ENCODE data around the gene MINDY4.

Gene MINDY4

GRCh38 chr7:30757342-30757692, 13.9 kb upstream of the MINDY4 start:
- no peaks in the 10 kb centered on the region; the same call in 1 of the 2 replicates for H3K27me3 ChIP-seq (ENCODE audit: control insufficient read depth, insufficient read depth, low read length)
- H3K4me3 ChIP-seq (ENCODE audit: low read depth, low read length), result no peak overlapping the region
- no peak overlapping the region for H3K27ac ChIP-seq (ENCODE audit: low read depth, low read length)
- H3K4me1 ChIP-seq (ENCODE audit: control insufficient read depth, insufficient read depth, low read length), result no peaks in the 10 kb centered on the region
- H3K9ac ChIP-seq (ENCODE audit: low read depth, low read length), result no peak overlapping the region
- no peaks in the 10 kb centered on the region for H3K36me3 ChIP-seq (ENCODE audit: control insufficient read depth, insufficient read depth, low read length)
- H3K9me3 ChIP-seq (ENCODE audit: control insufficient read depth, insufficient read depth, low read length), result no peaks in the 10 kb centered on the region

- Histone ChIP-seq H3K9ac (ENCODE audit: low read depth, low read length) (no peak overlapping the region), H3K27me3 (ENCODE audit: control insufficient read depth, insufficient read depth, low read length) (peaks cover 4% of the 10 kb centered on the region), H3K4me1 (ENCODE audit: control insufficient read depth, insufficient read depth, low read length) (no peaks in the 10 kb centered on the region), H3K4me3 (ENCODE audit: low read depth, low read length) (no peak overlapping the region), H3K36me3 (ENCODE audit: control insufficient read depth, insufficient read depth, low read length) (no peaks in the 10 kb centered on the region), H3K27ac (ENCODE audit: low read depth, low read length) (no peak overlapping the region), H3K9me3 (ENCODE audit: control insufficient read depth, insufficient read depth, low read length) (no peaks in the 10 kb centered on the region)
These were observed 10.6 kb upstream of the MINDY4 start for GRCh38 chr7:30760514-30761213.

- Histone ChIP-seq H3K9me3 (ENCODE audit: control insufficient read depth, insufficient read depth, low read length) (no peaks in the 10 kb centered on the region), H3K27me3 (ENCODE audit: control insufficient read depth, insufficient read depth, low read length) (peaks cover 4% of the 10 kb centered on the region), H3K4me1 (ENCODE audit: control insufficient read depth, insufficient read depth, low read length) (no peaks in the 10 kb centered on the region), H3K9ac (ENCODE audit: low read depth, low read length) (no peak overlapping the region), H3K4me3 (ENCODE audit: low read depth, low read length) (no peak overlapping the region), H3K36me3 (ENCODE audit: control insufficient read depth, insufficient read depth, low read length) (no peaks in the 10 kb centered on the region), H3K27ac (ENCODE audit: low read depth, low read length) (no peak overlapping the region)
These were observed 9.7 kb upstream of the MINDY4 start for GRCh38 chr7:30761214-30762156.

GRCh38 chr7:30764030-30764975, 6.9 kb upstream of the MINDY4 start:
- no peaks in the 10 kb centered on the region for H3K36me3 ChIP-seq (ENCODE audit: control insufficient read depth, insufficient read depth, low read length)
- no peaks in the 10 kb centered on the region for H3K9me3 ChIP-seq (ENCODE audit: control insufficient read depth, insufficient read depth, low read length)
- H3K27me3 ChIP-seq (ENCODE audit: control insufficient read depth, insufficient read depth, low read length), result peaks cover 4% of the 10 kb centered on the region
- no peak overlapping the region for H3K27ac ChIP-seq (ENCODE audit: low read depth, low read length)
- no peak overlapping the region for H3K9ac ChIP-seq (ENCODE audit: low read depth, low read length)
- H3K4me3 ChIP-seq (ENCODE audit: low read depth, low read length), result no peak overlapping the region
- no peaks in the 10 kb centered on the region for H3K4me1 ChIP-seq (ENCODE audit: control insufficient read depth, insufficient read depth, low read length)

GRCh38 chr7:30765408-30765807, 5.8 kb upstream of the MINDY4 start:
- no peaks in the 10 kb centered on the region for H3K9me3 ChIP-seq (ENCODE audit: control insufficient read depth, insufficient read depth, low read length)
- H3K9ac ChIP-seq (ENCODE audit: low read depth, low read length), result no peak overlapping the region
- H3K4me3 ChIP-seq (ENCODE audit: low read depth, low read length), result no peak overlapping the region
- H3K27me3 ChIP-seq (ENCODE audit: control insufficient read depth, insufficient read depth, low read length), result peaks cover 4% of the 10 kb centered on the region
- no peak overlapping the region for H3K27ac ChIP-seq (ENCODE audit: low read depth, low read length)
- H3K36me3 ChIP-seq (ENCODE audit: control insufficient read depth, insufficient read depth, low read length), result no peaks in the 10 kb centered on the region
- no peaks in the 10 kb centered on the region for H3K4me1 ChIP-seq (ENCODE audit: control insufficient read depth, insufficient read depth, low read length)

GRCh38 chr7:30770845-30771173, 408 bp upstream of the MINDY4 start:
- Histone ChIP-seq H3K4me3 (ENCODE audit: low read depth, low read length) (peak overlapping the region; percentile 94), H3K27me3 (ENCODE audit: control insufficient read depth, insufficient read depth, low read length) (no peaks in the 10 kb centered on the region; the same call in 1 of the 2 replicates), H3K4me1 (ENCODE audit: control insufficient read depth, insufficient read depth, low read length) (0 out of 2 replicates have a peak, but pooled peaks cover 4% of the 10 kb centered on the region), H3K9me3 (ENCODE audit: control insufficient read depth, insufficient read depth, low read length) (no peaks in the 10 kb centered on the region), H3K36me3 (ENCODE audit: control insufficient read depth, insufficient read depth, low read length) (no peaks in the 10 kb centered on the region), H3K9ac (ENCODE audit: low read depth, low read length) (no peak overlapping the region), H3K27ac (ENCODE audit: low read depth, low read length) (no peak overlapping the region)

GRCh38 chr7:30771880-30772425, 736 bp downstream of the MINDY4 start:
- H3K27me3 ChIP-seq (ENCODE audit: control insufficient read depth, insufficient read depth, low read length), result no peaks in the 10 kb centered on the region; the same call in 1 of the 2 replicates
- H3K36me3 ChIP-seq (ENCODE audit: control insufficient read depth, insufficient read depth, low read length), result no peaks in the 10 kb centered on the region
- H3K9me3 ChIP-seq (ENCODE audit: control insufficient read depth, insufficient read depth, low read length), result no peaks in the 10 kb centered on the region
- H3K27ac ChIP-seq (ENCODE audit: low read depth, low read length), result peak overlapping the region; percentile 69
- H3K4me1 ChIP-seq (ENCODE audit: control insufficient read depth, insufficient read depth, low read length), result 0 out of 2 replicates have a peak, but pooled peaks cover 4% of the 10 kb centered on the region
- H3K9ac ChIP-seq (ENCODE audit: low read depth, low read length), result peak overlapping the region; percentile 36; the same call in 1 of the 2 replicates
- H3K4me3 ChIP-seq (ENCODE audit: low read depth, low read length), result peak overlapping the region; percentile 94

- Histone ChIP-seq H3K4me1 (ENCODE audit: control insufficient read depth, insufficient read depth, low read length) (0 out of 2 replicates have a peak, but pooled peaks cover 4% of the 10 kb centered on the region), H3K36me3 (ENCODE audit: control insufficient read depth, insufficient read depth, low read length) (no peaks in the 10 kb centered on the region), H3K9me3 (ENCODE audit: control insufficient read depth, insufficient read depth, low read length) (no peaks in the 10 kb centered on the region), H3K27me3 (ENCODE audit: control insufficient read depth, insufficient read depth, low read length) (no peaks in the 10 kb centered on the region; the same call in 1 of the 2 replicates), H3K4me3 (ENCODE audit: low read depth, low read length) (no peak overlapping the region), H3K9ac (ENCODE audit: low read depth, low read length) (no peak overlapping the region), H3K27ac (ENCODE audit: low read depth, low read length) (no peak overlapping the region)
These were observed 1.8 kb downstream of the MINDY4 start for GRCh38 chr7:30772984-30773383.

GRCh38 chr7:30775992-30776391, 4.8 kb downstream of the MINDY4 start:
- Histone ChIP-seq H3K4me1 (ENCODE audit: control insufficient read depth, insufficient read depth, low read length) (no peaks in the 10 kb centered on the region), H3K9ac (ENCODE audit: low read depth, low read length) (no peak overlapping the region), H3K9me3 (ENCODE audit: control insufficient read depth, insufficient read depth, low read length) (no peaks in the 10 kb centered on the region), H3K27me3 (ENCODE audit: control insufficient read depth, insufficient read depth, low read length) (no peaks in the 10 kb centered on the region; the same call in 1 of the 2 replicates), H3K4me3 (ENCODE audit: low read depth, low read length) (no peak overlapping the region), H3K27ac (ENCODE audit: low read depth, low read length) (no peak overlapping the region), H3K36me3 (ENCODE audit: control insufficient read depth, insufficient read depth, low read length) (no peaks in the 10 kb centered on the region)

GRCh38 chr7:30776971-30777370, 5.8 kb downstream of the MINDY4 start:
- Histone ChIP-seq H3K9me3 (ENCODE audit: control insufficient read depth, insufficient read depth, low read length) (no peaks in the 10 kb centered on the region), H3K4me1 (ENCODE audit: control insufficient read depth, insufficient read depth, low read length) (no peaks in the 10 kb centered on the region), H3K36me3 (ENCODE audit: control insufficient read depth, insufficient read depth, low read length) (peaks cover 2% of the 10 kb centered on the region), H3K27ac (ENCODE audit: low read depth, low read length) (no peak overlapping the region), H3K4me3 (ENCODE audit: low read depth, low read length) (no peak overlapping the region), H3K9ac (ENCODE audit: low read depth, low read length) (no peak overlapping the region), H3K27me3 (ENCODE audit: control insufficient read depth, insufficient read depth, low read length) (no peaks in the 10 kb centered on the region; the same call in 1 of the 2 replicates)
